Measurements from ENCODE around the gene SLC29A1.
"Not testable (repeated sequence)": the region's sequence is repeated elsewhere in the genome, so short reads cannot be mapped to it uniquely, and the experiment has no call there.

The SLC29A1 gene

GRCh38 chr6:44179648-44180047, 43.7 kb upstream of the SLC29A1 start:
- no peak for TF ChIP-seq CTCF (conservative IDR thresholded peaks at IDR 0.05; ENCODE audit: control insufficient read depth, insufficient read depth, low read depth, low read length)
- H3K4me3 ChIP-seq (ENCODE audit: control insufficient read depth, low read depth, low read length) = no peak overlapping the region
- no peak for DNase-seq (ENCODE audit: low read depth)

DNA sequence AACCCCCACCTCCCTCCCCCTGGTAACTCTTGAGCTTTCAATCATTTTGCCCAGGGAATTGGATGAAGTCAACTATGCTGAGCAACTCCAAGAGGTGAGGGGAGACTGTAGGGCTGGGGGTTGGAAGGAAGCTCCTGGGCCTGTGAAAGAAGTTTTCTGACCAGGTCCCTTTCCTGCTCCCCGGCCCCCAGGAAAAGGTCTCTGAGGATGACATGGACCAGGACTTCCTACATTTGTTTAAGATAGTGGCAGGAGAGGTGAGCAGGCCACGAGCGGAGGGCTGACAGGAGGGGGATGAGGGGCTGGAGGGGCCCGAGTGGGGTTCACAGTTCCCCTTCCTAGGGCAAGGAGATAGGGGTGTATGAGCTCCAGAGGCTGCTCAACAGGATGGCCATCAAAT, 43.0 kb upstream of the SLC29A1 start:
- no peak overlapping the region for H3K4me3 ChIP-seq (ENCODE audit: control insufficient read depth, low read depth, low read length)
- no peak for DNase-seq (ENCODE audit: low read depth)
- no peak for TF ChIP-seq CTCF (conservative IDR thresholded peaks at IDR 0.05; ENCODE audit: control insufficient read depth, insufficient read depth, low read depth, low read length)

DNA sequence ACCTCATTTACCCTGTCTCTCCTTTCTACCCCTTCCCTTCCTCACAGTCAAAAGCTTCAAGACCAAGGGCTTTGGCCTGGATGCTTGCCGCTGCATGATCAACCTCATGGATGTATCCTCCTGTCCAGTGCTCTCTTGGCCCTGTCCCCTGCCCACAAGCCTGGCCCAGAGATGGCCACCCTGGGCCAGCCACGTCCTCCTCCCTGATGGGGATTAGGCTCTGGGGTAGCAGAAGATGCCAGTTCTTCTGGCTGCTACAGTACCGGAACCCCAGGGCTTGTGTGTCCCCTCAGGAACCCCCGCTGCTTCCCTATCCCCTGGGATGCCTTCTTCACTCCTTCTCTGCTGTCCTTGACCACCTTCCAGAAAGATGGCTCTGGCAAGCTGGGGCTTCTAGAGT, 42.5 kb upstream of the SLC29A1 start:
- DNase-seq (ENCODE audit: low read depth) = no peak
- TF ChIP-seq CTCF (conservative IDR thresholded peaks at IDR 0.05; ENCODE audit: control insufficient read depth, insufficient read depth, low read depth, low read length) = no peak
- no peak overlapping the region for H3K4me3 ChIP-seq (ENCODE audit: control insufficient read depth, low read depth, low read length)

- not testable (repeated sequence) for H3K4me3 ChIP-seq (ENCODE audit: control insufficient read depth, low read depth, low read length)
Measured at GRCh38 chr6:44181784-44182183, 41.6 kb upstream of the SLC29A1 start.

DNA sequence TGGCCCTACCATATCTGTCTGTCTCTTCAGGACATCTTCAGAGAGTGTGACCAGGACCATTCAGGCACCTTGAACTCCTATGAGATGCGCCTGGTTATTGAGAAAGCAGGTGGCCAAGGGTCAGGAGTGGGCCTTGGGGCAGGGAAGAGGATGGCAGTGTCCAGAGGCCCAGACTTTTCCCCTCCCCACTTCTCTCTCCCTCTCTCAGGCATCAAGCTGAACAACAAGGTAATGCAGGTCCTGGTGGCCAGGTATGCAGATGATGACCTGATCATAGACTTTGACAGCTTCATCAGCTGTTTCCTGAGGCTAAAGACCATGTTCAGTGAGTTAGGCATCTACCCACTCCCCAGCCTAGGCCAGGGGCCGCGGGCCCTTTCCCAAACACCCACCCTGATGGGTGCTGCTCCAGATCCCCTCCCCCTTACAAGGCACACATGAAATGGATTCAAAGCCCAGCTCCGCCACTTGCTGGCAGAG, 40.4 kb upstream of the SLC29A1 start:
- TF ChIP-seq CTCF (conservative IDR thresholded peaks at IDR 0.05; ENCODE audit: control insufficient read depth, insufficient read depth, low read depth, low read length) = no peak
- H3K4me3 ChIP-seq (ENCODE audit: control insufficient read depth, low read depth, low read length) = no peak overlapping the region
- no peak for DNase-seq (ENCODE audit: low read depth)

More at GRCh38 chr6:44181784-44182183, 41.6 kb upstream of the SLC29A1 start:
- DNase-seq (ENCODE audit: low read depth) = not testable (repeated sequence)

DNA sequence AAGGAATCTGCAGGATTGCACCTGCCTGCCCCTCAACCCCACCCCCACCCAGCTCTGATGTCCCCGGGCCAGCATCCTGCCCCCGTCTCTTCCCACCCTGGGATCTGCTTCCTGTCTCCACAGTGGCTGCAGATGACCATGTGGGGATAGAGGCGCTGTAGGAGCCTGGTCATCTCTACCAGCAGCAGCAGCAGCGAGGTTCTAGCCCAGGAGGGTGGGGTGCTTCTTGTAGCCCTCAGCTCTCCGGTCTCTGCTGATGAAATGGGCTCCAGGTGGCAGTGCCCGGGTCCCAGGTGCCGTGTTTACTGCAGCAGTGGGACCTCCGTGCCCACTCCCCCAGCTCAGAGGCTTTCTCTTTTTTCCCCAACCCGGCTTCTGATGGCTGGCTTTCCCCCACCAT, 39.6 kb upstream of the SLC29A1 start:
- TF ChIP-seq CTCF (conservative IDR thresholded peaks at IDR 0.05; ENCODE audit: control insufficient read depth, insufficient read depth, low read depth, low read length) = no peak
- DNase-seq (ENCODE audit: low read depth) = no peak
- H3K4me3 ChIP-seq (ENCODE audit: control insufficient read depth, low read depth, low read length) = no peak overlapping the region

GRCh38 chr6:44185356-44185755, 38.0 kb upstream of the SLC29A1 start:
- not testable (repeated sequence) for DNase-seq (ENCODE audit: low read depth); H3K4me3 ChIP-seq (ENCODE audit: control insufficient read depth, low read depth, low read length)

GRCh38 chr6:44185953-44186634, 37.3 kb upstream of the SLC29A1 start:
- TF ChIP-seq CTCF (conservative IDR thresholded peaks at IDR 0.05; ENCODE audit: control insufficient read depth, insufficient read depth, low read depth, low read length) = no peak
- H3K4me3 ChIP-seq (ENCODE audit: control insufficient read depth, low read depth, low read length) = no peak overlapping the region
- no peak for DNase-seq (ENCODE audit: low read depth)
